ENCODE results near the gene ACOXL.

ACOXL gene

GRCh38 chr2:111167076-111167862, 434.9 kb downstream of the ACOXL start:
- H3K9me3 ChIP-seq (ENCODE audit: control insufficient read depth, low read depth, low read length): no peaks in the 10 kb centered on the region
- no peaks in the 10 kb centered on the region for H3K27me3 ChIP-seq (ENCODE audit: control insufficient read depth, insufficient read depth, low read length)
- peaks cover 25% of the 10 kb centered on the region for H3K4me1 ChIP-seq (ENCODE audit: control insufficient read depth, low read depth, low read length)
- no peak overlapping the region for H3K27ac ChIP-seq (ENCODE audit: low read length)
- H3K36me3 ChIP-seq (ENCODE audit: control insufficient read depth, low read depth, low read length): peaks cover 13% of the 10 kb centered on the region
- H3K4me3 ChIP-seq (ENCODE audit: low read length): no peak overlapping the region
- H3K9ac ChIP-seq (ENCODE audit: low read length): no peak overlapping the region

- Histone ChIP-seq H3K4me3 (ENCODE audit: low read length) (no peak overlapping the region), H3K9me3 (ENCODE audit: control insufficient read depth, low read depth, low read length) (no peaks in the 10 kb centered on the region), H3K4me1 (ENCODE audit: control insufficient read depth, low read depth, low read length) (peaks cover 22% of the 10 kb centered on the region), H3K9ac (ENCODE audit: low read length) (no peak overlapping the region), H3K36me3 (ENCODE audit: control insufficient read depth, low read depth, low read length) (peaks cover 13% of the 10 kb centered on the region), H3K27me3 (ENCODE audit: control insufficient read depth, insufficient read depth, low read length) (no peaks in the 10 kb centered on the region), H3K27ac (ENCODE audit: low read length) (no peak overlapping the region)
Observed at GRCh38 chr2:111167863-111168162, 435.4 kb downstream of the ACOXL start.
